ENCODE measurements around the gene EEPD1.

EEPD1 gene

DNA sequence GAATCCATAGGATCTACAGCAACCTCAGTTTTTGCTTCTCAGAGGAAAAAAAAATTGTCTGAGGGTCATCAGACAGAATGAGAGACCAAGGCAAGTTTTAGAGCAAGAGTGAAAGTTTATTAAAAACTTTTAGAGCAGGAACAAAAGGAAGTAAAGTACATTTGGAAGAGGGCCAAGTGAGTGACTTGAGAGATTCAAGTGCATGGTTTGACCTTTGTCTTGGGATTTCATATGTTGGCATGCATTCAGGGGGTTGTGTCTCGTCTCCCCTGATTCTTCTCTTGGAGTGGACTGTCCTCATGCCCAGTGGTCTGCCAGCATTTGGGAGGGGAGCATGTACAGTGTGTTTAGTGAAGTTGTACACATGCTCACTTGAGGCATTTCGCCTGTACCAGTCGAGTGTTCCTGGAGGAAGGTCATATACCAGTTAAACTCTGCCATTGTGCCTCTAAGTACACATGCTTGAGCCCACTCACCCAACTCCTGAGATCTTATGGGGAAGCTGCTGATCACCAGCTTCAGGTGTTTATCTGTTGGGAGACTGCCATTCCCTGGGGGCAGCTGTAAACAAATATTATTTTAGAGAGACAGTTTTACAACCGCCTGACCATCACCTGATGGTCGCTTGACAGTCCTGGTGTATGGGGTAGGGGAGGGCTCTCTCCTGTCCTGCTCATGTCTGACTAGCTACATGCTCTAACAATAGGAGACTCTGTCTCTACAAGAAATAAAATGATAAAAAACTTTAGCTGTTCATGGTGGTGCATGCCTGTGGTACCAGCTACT is 109.4 kb downstream of the EEPD1 start:
- H3K4me3 ChIP-seq (ENCODE audit: low read length): no peak overlapping the region
- no peak for DNase-seq (ENCODE audit: low read depth)
- TF ChIP-seq, protein P1, sequence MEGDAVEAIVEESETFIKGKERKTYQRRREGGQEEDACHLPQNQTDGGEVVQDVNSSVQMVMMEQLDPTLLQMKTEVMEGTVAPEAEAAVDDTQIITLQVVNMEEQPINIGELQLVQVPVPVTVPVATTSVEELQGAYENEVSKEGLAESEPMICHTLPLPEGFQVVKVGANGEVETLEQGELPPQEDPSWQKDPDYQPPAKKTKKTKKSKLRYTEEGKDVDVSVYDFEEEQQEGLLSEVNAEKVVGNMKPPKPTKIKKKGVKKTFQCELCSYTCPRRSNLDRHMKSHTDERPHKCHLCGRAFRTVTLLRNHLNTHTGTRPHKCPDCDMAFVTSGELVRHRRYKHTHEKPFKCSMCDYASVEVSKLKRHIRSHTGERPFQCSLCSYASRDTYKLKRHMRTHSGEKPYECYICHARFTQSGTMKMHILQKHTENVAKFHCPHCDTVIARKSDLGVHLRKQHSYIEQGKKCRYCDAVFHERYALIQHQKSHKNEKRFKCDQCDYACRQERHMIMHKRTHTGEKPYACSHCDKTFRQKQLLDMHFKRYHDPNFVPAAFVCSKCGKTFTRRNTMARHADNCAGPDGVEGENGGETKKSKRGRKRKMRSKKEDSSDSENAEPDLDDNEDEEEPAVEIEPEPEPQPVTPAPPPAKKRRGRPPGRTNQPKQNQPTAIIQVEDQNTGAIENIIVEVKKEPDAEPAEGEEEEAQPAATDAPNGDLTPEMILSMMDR (conservative IDR thresholded peaks at IDR 0.05; ENCODE audit: low read length): no peak

DNA sequence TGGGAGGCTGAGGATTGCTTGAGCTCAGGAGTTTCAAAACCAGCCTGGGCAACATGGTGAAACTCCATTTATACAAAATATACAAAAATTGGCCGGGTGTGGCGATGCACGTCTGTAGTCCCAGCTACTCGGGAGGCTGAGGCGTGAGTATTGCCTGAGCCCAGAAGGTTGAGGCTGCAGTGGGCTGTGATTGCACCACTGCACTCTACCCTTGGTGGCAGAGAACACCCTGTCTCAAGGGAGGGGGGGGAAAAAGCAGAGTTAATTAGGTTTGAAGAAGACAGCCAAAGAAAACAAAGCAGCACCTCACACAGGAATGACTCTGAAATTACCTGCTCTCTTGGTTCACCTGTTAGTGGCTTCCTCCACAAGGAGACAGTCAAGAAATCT is 110.0 kb downstream of the EEPD1 start:
- TF ChIP-seq, protein P1 (conservative IDR thresholded peaks at IDR 0.05; ENCODE audit: low read length): no peak
- DNase-seq (ENCODE audit: low read depth): no peak
- H3K4me3 ChIP-seq (ENCODE audit: low read length): no peak overlapping the region

DNA sequence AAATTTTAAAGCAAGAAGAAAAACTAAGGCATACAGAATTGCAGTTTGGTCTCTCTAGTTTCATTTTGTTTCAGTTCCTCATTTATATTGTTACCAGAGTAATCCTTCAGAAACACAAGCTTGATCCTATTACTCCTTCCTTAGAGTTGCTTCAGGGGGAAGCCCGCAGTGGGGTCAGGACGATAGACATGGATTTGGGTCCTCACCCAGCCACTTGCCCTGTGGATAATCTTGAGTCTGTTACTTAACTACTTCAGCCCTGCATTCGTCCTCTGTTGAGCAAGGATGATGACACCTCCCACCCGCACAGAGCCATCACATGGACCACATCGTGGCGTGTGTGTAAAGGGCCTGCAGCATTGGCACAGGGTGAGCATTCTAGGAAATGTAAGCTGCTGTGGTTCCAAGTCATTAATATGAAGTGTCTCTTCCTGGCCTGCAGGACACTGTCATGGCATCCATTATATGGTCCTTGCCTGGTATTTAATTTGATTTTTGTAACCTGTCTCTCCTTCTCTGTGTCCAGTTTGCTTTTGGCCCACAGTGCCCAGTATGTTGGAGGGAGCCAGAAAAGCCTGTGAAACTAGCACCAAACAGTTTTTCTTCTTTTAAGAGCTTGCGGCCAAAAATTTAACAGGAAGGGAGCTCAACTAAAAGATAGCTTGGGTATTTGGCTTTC is 111.2 kb downstream of the EEPD1 start:
- TF ChIP-seq, protein P1 (conservative IDR thresholded peaks at IDR 0.05; ENCODE audit: low read length): no peak
- peak; percentile 64 for DNase-seq (ENCODE audit: low read depth)
- H3K4me3 ChIP-seq (ENCODE audit: low read length): no peak overlapping the region

DNA sequence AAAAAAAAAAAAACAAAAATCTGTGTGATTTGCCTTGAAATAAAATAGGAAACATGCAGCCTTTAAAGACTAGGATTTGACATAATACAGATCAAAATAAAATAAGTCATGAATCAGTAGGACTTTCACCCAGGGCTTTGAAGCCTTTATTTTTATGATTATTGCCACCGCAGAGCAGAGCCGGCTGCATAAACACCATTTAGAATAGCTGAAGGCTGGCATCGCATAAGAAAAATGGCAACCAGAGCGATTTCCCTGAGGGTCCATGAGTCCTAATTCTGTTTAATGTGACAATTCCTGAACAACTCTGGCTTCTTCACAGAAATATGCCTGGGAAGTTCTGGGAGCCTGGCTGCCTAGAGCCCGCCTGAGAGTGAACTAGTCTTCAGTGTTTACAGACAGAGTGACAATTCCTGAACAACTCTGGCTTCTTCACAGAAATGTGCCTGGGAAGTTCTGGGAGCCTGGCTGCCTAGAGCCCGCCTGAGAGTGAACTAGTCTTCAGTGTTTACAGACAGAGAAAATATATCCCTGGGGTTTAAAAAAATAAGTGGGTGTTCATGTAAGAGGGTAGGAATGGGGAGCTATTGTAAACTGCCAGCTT is 112.0 kb downstream of the EEPD1 start:
- DNase-seq (ENCODE audit: low read depth): no peak
- H3K4me3 ChIP-seq (ENCODE audit: low read length): no peak overlapping the region
- TF ChIP-seq, protein P1 (conservative IDR thresholded peaks at IDR 0.05; ENCODE audit: low read length): no peak

DNA sequence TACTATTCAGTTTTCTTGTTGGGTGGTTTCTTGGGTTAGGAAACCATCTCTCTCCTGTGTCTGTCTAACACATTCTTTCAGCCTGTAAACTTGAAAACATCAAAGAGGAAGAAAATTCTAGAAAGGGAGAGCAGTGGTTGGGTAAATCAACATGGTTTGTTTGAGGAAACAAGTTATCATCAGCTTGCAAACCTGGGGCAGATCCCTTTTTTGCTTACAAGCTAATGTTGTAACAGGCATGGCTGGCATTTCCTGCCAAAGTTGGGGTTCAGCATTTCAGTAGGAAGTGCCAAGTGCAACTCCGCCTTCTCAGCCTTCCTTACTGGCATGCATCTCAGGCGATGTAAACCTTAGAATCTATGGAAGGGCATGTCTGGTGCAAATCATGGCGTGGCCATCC is 112.6 kb downstream of the EEPD1 start:
- H3K4me3 ChIP-seq (ENCODE audit: low read length): no peak overlapping the region
- TF ChIP-seq, protein P1 (conservative IDR thresholded peaks at IDR 0.05; ENCODE audit: low read length): no peak
- peak; percentile 52 for DNase-seq (ENCODE audit: low read depth)

DNA sequence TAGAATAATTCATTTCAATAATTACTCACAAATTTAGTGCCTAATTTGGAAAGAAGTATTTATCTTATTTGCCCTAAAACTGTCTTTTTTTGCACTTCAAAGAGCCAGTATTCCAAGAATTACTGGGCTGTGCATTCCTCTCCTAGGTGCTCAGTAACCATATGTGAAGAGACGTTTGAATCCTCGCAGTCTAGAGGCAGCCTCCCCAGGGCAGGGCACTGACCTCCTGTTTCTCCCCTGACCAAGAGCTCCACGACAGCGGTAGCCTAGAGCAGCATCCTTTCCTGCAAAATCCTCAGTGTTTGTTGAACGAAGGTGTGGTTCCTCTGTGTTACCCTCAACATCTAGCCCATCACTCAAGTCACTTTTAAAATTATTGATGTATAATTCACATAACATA is 113.1 kb downstream of the EEPD1 start:
- no peak overlapping the region for H3K4me3 ChIP-seq (ENCODE audit: low read length)
- DNase-seq (ENCODE audit: low read depth): no peak
- TF ChIP-seq, protein P1 (conservative IDR thresholded peaks at IDR 0.05; ENCODE audit: low read length): no peak

All from AG10803 (cell line).